OCI-LY7 (cell line): ENCODE measurements around the gene TBKBP1.

Experiments
- EZH2phosphoT487 ChIP-seq: fragments of 200-600 bp; sonication (generic); IDR thresholded peaks from 2 replicates; pipeline ENCODE4 v1.6.1; 2018; ENCODE audit warnings: low read depth, borderline replicate concordance, mild to moderate bottlenecking, mixed run types, antibody characterized with exemption, low read length, moderate library complexity, mixed read lengths
- TF ChIP-seq, protein P1 (sequence below): fragments of 200-600 bp; sonication (generic); conservative IDR thresholded peaks from 2 replicates; pipeline ENCODE4 v1.5.1; 2014; ENCODE audit warnings: mild to moderate bottlenecking, antibody characterized with exemption, low read length, moderate library complexity, mixed read lengths

DNA sequence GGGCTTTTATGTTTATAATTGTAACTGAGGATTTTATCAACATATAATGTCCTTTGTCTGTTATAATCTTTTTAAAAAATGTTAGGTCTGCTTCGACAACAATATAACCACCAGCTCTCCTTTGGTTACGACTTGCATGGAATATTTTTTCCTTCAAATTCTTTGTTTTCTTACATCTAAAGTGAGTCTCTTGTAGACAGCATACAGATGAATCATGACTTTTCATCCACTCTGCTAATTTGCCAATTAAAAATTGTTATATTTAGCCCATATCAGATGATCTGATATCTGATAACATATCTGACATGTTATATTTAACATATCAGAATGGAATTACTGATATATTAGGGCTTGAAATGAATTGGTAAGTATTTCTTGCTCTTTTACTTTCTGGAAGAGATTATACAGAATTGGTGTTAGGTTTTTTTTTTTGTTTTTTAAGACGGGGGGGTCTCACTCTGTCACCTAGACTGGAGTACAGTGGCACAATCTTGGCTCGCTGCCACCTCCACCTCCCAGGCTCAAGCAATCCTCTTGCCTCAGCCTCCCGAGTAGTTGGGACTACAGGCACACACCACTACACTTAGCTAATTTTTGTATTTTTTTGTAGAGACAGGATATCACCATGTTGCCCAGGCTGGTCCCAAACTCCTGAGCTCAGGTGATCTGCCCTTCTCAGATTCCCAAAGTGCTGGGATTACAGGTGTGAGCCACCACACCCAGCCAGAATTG is 66.6 kb downstream of the TBKBP1 start:
- TF ChIP-seq, protein P1, sequence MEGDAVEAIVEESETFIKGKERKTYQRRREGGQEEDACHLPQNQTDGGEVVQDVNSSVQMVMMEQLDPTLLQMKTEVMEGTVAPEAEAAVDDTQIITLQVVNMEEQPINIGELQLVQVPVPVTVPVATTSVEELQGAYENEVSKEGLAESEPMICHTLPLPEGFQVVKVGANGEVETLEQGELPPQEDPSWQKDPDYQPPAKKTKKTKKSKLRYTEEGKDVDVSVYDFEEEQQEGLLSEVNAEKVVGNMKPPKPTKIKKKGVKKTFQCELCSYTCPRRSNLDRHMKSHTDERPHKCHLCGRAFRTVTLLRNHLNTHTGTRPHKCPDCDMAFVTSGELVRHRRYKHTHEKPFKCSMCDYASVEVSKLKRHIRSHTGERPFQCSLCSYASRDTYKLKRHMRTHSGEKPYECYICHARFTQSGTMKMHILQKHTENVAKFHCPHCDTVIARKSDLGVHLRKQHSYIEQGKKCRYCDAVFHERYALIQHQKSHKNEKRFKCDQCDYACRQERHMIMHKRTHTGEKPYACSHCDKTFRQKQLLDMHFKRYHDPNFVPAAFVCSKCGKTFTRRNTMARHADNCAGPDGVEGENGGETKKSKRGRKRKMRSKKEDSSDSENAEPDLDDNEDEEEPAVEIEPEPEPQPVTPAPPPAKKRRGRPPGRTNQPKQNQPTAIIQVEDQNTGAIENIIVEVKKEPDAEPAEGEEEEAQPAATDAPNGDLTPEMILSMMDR, result no peak
- TF ChIP-seq EZH2phosphoT487, result no peak
